GM12891 (cell line): ENCODE results near the gene BMS1.

Source experiments
- PAX5 ChIP-seq: IDR thresholded peaks from 2 replicates; pipeline ENCODE4 v1.6.1; 2011; ENCODE audit warnings: low read length, moderate library complexity, mild to moderate bottlenecking; ENCODE audit not compliant: insufficient read depth, severe bottlenecking
- POLR2A ChIP-seq: IDR thresholded peaks from 2 replicates; pipeline ENCODE4 v1.6.1; 2011; ENCODE audit warnings: low read depth, low read length, control low read depth
- POLR2AphosphoS5 ChIP-seq: IDR thresholded peaks from 2 replicates; pipeline ENCODE4 v1.6.1; 2011; ENCODE audit warnings: low read depth, low read length, control low read depth
- POU2F2 ChIP-seq: IDR thresholded peaks from 2 replicates; pipeline ENCODE4 v1.6.1; 2011; ENCODE audit warnings: low read depth, mild to moderate bottlenecking, control low read depth, low read length, moderate library complexity
- SPI1 ChIP-seq: IDR thresholded peaks from 2 replicates; pipeline ENCODE4 v1.6.1; 2011; ENCODE audit warnings: low read depth, low read length, control low read depth
- TAF1 ChIP-seq: IDR thresholded peaks from 2 replicates; pipeline ENCODE4 v1.6.1; 2011; ENCODE audit warnings: low read depth, low read length, control low read depth

DNA sequence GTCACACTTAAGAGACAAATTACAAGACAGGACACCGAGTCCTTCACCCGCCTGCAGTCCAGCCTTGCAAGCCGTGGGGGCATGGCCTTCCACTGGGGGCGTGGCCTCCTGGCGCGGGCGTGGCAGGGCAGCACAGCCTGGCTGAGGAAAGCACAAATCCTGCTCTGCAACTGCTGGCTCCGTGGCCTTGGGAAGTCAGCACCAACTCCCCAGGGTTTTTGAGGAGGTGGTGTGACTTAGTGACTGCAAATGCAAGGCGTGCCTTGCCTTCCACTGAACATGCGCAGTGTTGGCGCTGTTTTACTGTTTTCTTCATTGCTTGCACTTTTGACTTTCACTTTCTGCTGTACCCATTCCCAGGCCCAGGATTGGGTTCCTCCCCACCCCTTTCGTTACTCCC lies 12.9 kb upstream of the BMS1 start:
- no peak for TF ChIP-seq POLR2A
- no peak for TF ChIP-seq POLR2AphosphoS5
- TF ChIP-seq PAX5: no peak
- no peak for TF ChIP-seq TAF1
- no peak for TF ChIP-seq POU2F2
- no peak for TF ChIP-seq SPI1
